Mammary epithelial cell (primary cell): ENCODE results near the gene EED.

ENCODE experiments used
- CTCF ChIP-seq, 2 donors: IDR thresholded peaks in 1 of 2; conservative IDR thresholded peaks in 1 of 2; 2 replicates each; pipeline ENCODE4 v1.5.1; 2011 to 2012; ENCODE audit warnings: inconsistent platforms in 2 of 2, low read length in 2 of 2, mild to moderate bottlenecking in 2 of 2, control low read depth in 1 of 2, low read depth in 1 of 2; ENCODE audit not compliant: insufficient read depth in 1 of 2; ENCODE audit errors: extremely low read depth in 1 of 2
- EZH2 ChIP-seq: IDR thresholded peaks from 2 replicates; pipeline ENCODE4 v1.6.1; 2012; ENCODE audit warnings: low read length, inconsistent platforms, borderline replicate concordance

DNA sequence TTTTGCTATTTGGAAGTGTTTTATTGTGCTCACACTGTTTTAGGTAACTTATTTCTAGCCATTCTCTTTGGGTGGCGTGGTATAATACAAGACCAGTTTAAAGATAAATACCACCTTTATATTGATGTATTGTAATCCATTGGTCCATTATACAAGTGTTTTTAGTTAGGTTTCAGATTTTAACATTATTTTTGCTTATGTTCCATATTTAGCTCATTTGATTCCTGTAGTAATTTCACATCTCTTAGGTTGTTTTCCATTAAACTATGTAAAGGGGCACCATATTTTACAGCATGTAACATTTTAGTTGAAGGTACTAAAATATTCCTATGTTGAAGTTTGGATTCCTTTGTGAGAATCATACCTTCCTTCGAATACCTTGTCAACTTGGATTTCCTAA is 20.1 kb downstream of the EED start:
- TF ChIP-seq CTCF (conservative IDR thresholded peaks at IDR 0.05 in 1 of 2, IDR thresholded peaks at IDR 0.05 in 1 of 2; ENCODE audit: extremely low read depth in 1 of 2, insufficient read depth in 1 of 2, low read depth in 1 of 2, low read length in 2 of 2) (no peak), EZH2 (no peak)
